Neuronal stem cell (in vitro differentiated cells): ENCODE results near the gene PPM1K.
"Not testable (repeated sequence)": the region's sequence is repeated elsewhere in the genome, so short reads cannot be mapped to it uniquely, and the experiment has no call there.

Experiments used
- DNase-seq: peaks from one replicate; pipeline ENCODE4 v3.0.0-alpha.2; 2013; ENCODE audit warnings: low spot score
- H2AFZ ChIP-seq: one replicate; pipeline ENCODE4 v1.6.1; 2013; ENCODE audit warnings: mild to moderate bottlenecking, low read length, inconsistent platforms
- H2AK5ac ChIP-seq: 2 replicates; pipeline ENCODE4 v1.6.1; 2013; ENCODE audit warnings: low read depth, mild to moderate bottlenecking, inconsistent platforms, low read length, moderate library complexity, mixed read lengths
- H2BK120ac ChIP-seq: 2 replicates; pipeline ENCODE4 v1.6.1; 2013; ENCODE audit warnings: low read depth, mild to moderate bottlenecking, inconsistent platforms, low read length, moderate library complexity, mixed read lengths
- H2BK12ac ChIP-seq: one replicate; pipeline ENCODE4 v1.6.1; 2013; ENCODE audit warnings: low read length, inconsistent platforms
- H2BK15ac ChIP-seq: 2 replicates; pipeline ENCODE4 v1.6.1; 2013; ENCODE audit warnings: mild to moderate bottlenecking, low read length, inconsistent platforms, mixed read lengths
- H2BK5ac ChIP-seq: one replicate; pipeline ENCODE4 v1.6.1; 2013; ENCODE audit warnings: inconsistent platforms, mild to moderate bottlenecking, low read length, moderate library complexity
- H3K14ac ChIP-seq: one replicate; pipeline ENCODE4 v1.6.1; 2013; ENCODE audit warnings: low read length, inconsistent platforms
- H3K18ac ChIP-seq: 2 replicates; pipeline ENCODE4 v1.6.1; 2013; ENCODE audit warnings: low read length, inconsistent platforms
- H3K23ac ChIP-seq: 2 replicates; pipeline ENCODE4 v1.6.1; 2013; ENCODE audit warnings: low read depth, mild to moderate bottlenecking, mixed read lengths, low read length, inconsistent platforms; ENCODE audit not compliant: poor library complexity
- H3K27ac ChIP-seq: replicated peaks from 3 replicates; pipeline ENCODE4 v1.5.1; 2013; ENCODE audit warnings: low read length, inconsistent platforms
- H3K27me3 ChIP-seq, 3 experiments: 2 replicates each; pipeline ENCODE4 v1.6.1; 2013; ENCODE audit warnings: low read length in 3 of 3, mild to moderate bottlenecking in 2 of 3, inconsistent platforms in 1 of 3, low read depth in 1 of 3, mixed read lengths in 1 of 3, moderate library complexity in 1 of 3; ENCODE audit not compliant: control insufficient read depth in 3 of 3, insufficient read depth in 3 of 3
- H3K36me3 ChIP-seq, 2 donors: replicated peaks in 1 of 2; 2 replicates each; pipeline ENCODE4 v1.6.1; 2013; ENCODE audit warnings: low read length in 2 of 2; ENCODE audit not compliant: control insufficient read depth in 2 of 2, insufficient read depth in 2 of 2
- H3K4ac ChIP-seq: 2 replicates; pipeline ENCODE4 v1.6.1; 2013; ENCODE audit warnings: inconsistent platforms, mild to moderate bottlenecking, low read length, moderate library complexity
- H3K4me1 ChIP-seq, 2 donors: 1 replicate in 1 of 2; 2 replicates in 1 of 2; pipeline ENCODE4 v1.6.1; 2013; ENCODE audit warnings: low read length in 2 of 2, low read depth in 1 of 2; ENCODE audit not compliant: control insufficient read depth in 2 of 2, insufficient read depth in 1 of 2
- H3K4me2 ChIP-seq: one replicate; pipeline ENCODE4 v1.6.1; 2013; ENCODE audit warnings: mild to moderate bottlenecking, low read length, inconsistent platforms; ENCODE audit not compliant: insufficient read depth, poor library complexity, severe bottlenecking
- H3K4me3 ChIP-seq, 2 donors: 2 replicates each; pipeline ENCODE4 v1.5.1; 2013; ENCODE audit warnings: low read length in 2 of 2, mild to moderate bottlenecking in 2 of 2, inconsistent platforms in 1 of 2, moderate library complexity in 1 of 2
- H3K79me1 ChIP-seq: one replicate; pipeline ENCODE4 v1.6.1; 2013; ENCODE audit warnings: low read depth, mild to moderate bottlenecking, inconsistent platforms, low read length, moderate library complexity
- H3K9ac ChIP-seq: one replicate; pipeline ENCODE4 v1.6.1; 2013; ENCODE audit warnings: mild to moderate bottlenecking, low read depth, low read length, inconsistent platforms; ENCODE audit not compliant: poor library complexity
- H3K9me3 ChIP-seq, 2 donors: replicated peaks in 1 of 2; 2 replicates each; pipeline versions ENCODE3 to v1.6.1; 2013; ENCODE audit warnings: low read length in 2 of 2, mild to moderate bottlenecking in 2 of 2, inconsistent platforms in 1 of 2, low read depth in 1 of 2, mixed read lengths in 1 of 2, moderate library complexity in 1 of 2; ENCODE audit not compliant: control insufficient read depth in 2 of 2, insufficient read depth in 1 of 2
- H4K8ac ChIP-seq: one replicate; pipeline ENCODE4 v1.6.1; 2013; ENCODE audit warnings: low read depth, mild to moderate bottlenecking, inconsistent platforms, low read length, moderate library complexity
- H4K91ac ChIP-seq: one replicate; pipeline ENCODE4 v1.6.1; 2013; ENCODE audit warnings: low read length, low read depth, mild to moderate bottlenecking, inconsistent platforms; ENCODE audit not compliant: poor library complexity
- WGBS, 2 donors: extraction: QIAGEN DNeasy Blood & Tissue Kit; methylation state at CpG; one replicate each; pipeline ENCODE4 v1.1.7; 2013; ENCODE audit warnings: missing lambda C conversion rate in 2 of 2, mixed read lengths in 1 of 2; ENCODE audit not compliant: insufficient read length in 2 of 2, insufficient replicate concordance in 1 of 2; ENCODE audit errors: extremely low coverage in 2 of 2; 5-methylcytosine and 5-hydroxymethylcytosine counted together

Gene PPM1K

DNA sequence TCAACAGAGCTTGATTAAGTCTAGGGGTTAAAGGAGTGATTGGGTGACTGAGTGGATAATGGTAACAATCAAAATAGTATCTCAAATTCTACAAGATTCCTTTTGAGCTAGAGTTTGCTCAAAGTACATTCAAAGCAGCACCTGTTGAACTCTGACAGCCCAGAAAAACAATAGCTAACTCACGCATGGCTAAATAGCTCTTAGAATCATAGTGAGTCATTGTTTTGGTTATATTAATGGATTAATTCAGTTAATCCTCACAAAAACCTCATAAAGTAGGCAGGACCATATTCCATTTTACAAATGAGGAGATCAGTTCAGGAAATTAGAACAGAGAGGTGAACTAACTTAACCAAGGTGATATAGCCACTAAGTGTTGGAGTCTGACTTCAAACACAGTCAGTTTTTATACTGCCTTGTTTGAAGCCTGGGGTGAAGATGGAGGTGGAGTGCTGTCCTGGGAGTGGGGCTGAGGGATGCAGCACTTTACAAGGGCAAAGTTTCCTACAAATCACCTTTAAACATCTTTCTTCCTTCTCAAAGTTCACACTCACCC is 35.9 kb upstream of the PPM1K start:
- peaks cover 0 to 16% (median 0%) of the 10 kb centered on the region in 3 experiments for H3K27me3 ChIP-seq
- no peak overlapping the region for H2BK12ac ChIP-seq
- no peak for DNase-seq
- no peak overlapping the region for H3K4me3 ChIP-seq
- no peak overlapping the region for H2BK5ac ChIP-seq
- no peak overlapping the region for H4K91ac ChIP-seq
- no peak overlapping the region for H3K27ac ChIP-seq
- no peaks in the 10 kb centered on the region for H3K36me3 ChIP-seq
- no peaks in the 10 kb centered on the region for H3K79me1 ChIP-seq
- no peak overlapping the region for H2AK5ac ChIP-seq
- no peak overlapping the region for H3K4ac ChIP-seq
- H3K4me2 ChIP-seq: no peak overlapping the region
- H2BK15ac ChIP-seq: no peak overlapping the region
- no peak overlapping the region for H3K14ac ChIP-seq
- H3K9ac ChIP-seq: no peak overlapping the region
- WGBS, 2 donors: no CpG with 5 or more reads among the region's 1 CpG
- H3K4me1 ChIP-seq: peaks cover 0 to 5% of the 10 kb centered on the region in 2 donors
- H2AFZ ChIP-seq: no peak overlapping the region
- H3K23ac ChIP-seq: no peak overlapping the region
- H2BK120ac ChIP-seq: no peak overlapping the region
- H3K9me3 ChIP-seq: peaks cover 0 to 2% of the 10 kb centered on the region in 2 donors
- H3K18ac ChIP-seq: no peak overlapping the region
- H4K8ac ChIP-seq: no peak overlapping the region

DNA sequence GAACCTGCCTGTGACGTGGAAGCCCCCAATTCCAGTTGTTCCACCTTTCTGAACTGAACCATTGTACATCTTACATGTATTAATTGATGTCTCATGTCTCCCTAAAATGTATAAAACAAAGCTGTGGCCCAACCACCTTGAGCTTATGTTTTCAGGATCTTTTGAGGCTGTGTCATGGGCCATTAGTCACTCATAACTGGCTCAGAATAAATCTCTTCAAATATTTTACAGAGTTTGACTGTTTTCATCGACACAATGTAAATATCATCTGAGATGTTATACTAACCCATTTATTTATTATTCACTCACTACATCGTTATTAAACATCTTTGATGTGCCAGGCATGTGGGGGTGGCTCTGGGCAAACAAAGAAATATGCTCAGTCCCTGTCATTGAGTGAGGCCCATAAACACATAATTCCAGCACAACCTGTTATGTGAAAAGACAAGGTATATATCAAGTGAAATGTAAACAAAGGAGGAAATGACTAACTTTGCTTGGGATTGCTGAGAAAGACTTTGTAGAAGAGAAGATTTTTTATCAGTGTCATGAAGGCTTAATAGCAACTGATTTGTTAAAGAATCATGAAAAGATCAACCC is 34.5 kb upstream of the PPM1K start:
- no peak overlapping the region for H3K14ac ChIP-seq
- H3K9ac ChIP-seq: no peak overlapping the region
- no peak overlapping the region for H3K4ac ChIP-seq
- H2BK15ac ChIP-seq: no peak overlapping the region
- H2AK5ac ChIP-seq: no peak overlapping the region
- H3K4me3 ChIP-seq: no peak overlapping the region
- no peak overlapping the region for H4K91ac ChIP-seq
- H3K79me1 ChIP-seq: no peaks in the 10 kb centered on the region
- no peak for DNase-seq
- no peak overlapping the region for H2BK5ac ChIP-seq
- no peak overlapping the region for H3K27ac ChIP-seq
- no peak overlapping the region for H2BK120ac ChIP-seq
- peaks cover 0 to 2% of the 10 kb centered on the region in 2 donors for H3K9me3 ChIP-seq
- no peak overlapping the region for H3K23ac ChIP-seq
- H3K4me1 ChIP-seq: peaks cover 0 to 5% of the 10 kb centered on the region in 2 donors
- peaks cover 0 to 16% (median 0%) of the 10 kb centered on the region in 3 experiments for H3K27me3 ChIP-seq
- no peak overlapping the region for H2BK12ac ChIP-seq
- no CpG with 5 or more reads among the region's 3 CpGs for WGBS, 2 donors
- no peak overlapping the region for H4K8ac ChIP-seq
- H3K18ac ChIP-seq: no peak overlapping the region
- H2AFZ ChIP-seq: no peak overlapping the region
- H3K36me3 ChIP-seq: no peaks in the 10 kb centered on the region
- no peak overlapping the region for H3K4me2 ChIP-seq

DNA sequence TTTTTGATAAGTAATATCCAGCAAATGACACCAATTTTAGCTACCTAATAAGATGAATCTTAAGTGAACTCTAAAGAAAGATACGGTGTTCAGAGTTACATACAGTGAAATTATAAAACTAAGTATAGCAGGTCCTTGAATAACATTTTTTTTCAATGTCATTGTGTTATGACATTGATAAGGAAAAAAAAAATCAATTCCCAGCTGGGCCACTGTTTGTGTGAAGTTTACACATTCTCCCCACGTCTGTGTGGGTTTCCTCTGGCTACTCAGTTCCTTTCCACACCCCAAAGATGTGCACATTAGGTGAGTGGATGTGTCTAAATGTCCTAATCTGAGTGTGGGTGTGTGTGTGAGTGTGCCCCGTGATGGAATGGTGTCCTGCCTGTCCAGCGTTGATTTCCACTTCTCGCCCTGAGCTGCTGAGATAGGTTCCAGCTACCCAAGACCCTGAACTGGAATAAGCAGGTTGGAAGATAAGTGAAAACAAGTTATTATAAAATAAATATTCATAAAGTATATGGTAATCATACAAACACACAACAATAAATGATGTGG is 31.2 kb upstream of the PPM1K start:
- Histone ChIP-seq H3K4me1 (peaks cover 0 to 3% of the 10 kb centered on the region in 2 donors), H2BK15ac (no peak overlapping the region), H4K91ac (no peak overlapping the region), H2BK5ac (no peak overlapping the region), H4K8ac (no peak overlapping the region), H2AFZ (no peak overlapping the region), H3K79me1 (no peaks in the 10 kb centered on the region), H2AK5ac (no peak overlapping the region), H3K9ac (no peak overlapping the region), H3K27ac (no peak overlapping the region), H3K27me3 (peaks cover 0 to 15% (median 0%) of the 10 kb centered on the region in 3 experiments), H3K4me3 (peak overlapping the region in 1 of 2 donors; percentile 65), H3K4me2 (no peak overlapping the region), H3K36me3 (no peaks in the 10 kb centered on the region), H3K23ac (no peak overlapping the region), H3K4ac (no peak overlapping the region), H2BK120ac (no peak overlapping the region), H3K18ac (no peak overlapping the region), H2BK12ac (no peak overlapping the region), H3K14ac (no peak overlapping the region), H3K9me3 (peaks cover 0 to 2% of the 10 kb centered on the region in 2 donors)
- WGBS, 2 donors: no CpG with 5 or more reads among the region's 5 CpGs
- DNase-seq: no peak

DNA sequence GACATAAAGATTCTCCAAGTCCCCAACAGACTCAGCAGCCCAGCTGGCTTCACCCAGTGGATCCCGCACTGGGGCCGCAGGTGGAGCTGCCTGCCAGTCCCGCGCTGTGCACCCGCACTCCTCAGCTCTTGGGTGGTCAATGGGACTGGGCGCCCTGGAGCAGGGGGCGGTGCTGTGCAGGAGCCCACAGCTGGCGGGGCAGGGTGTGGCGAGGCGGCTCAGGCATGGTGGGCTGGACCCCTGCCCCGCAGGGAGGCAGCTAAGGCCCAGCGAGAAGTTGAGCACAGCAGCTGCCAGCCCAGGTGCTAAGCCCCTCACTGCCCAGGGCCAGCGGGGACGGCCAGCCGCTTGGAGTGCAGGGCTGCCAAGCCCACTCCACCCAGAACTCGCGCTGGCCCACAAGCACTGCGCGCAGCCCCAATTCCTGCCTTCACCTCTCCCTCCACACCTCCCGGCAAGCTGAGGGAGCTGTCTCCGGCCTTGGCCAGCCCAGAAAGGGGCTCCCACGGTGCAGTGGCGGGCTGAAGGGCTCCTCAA is 28.8 kb upstream of the PPM1K start:
- not testable (repeated sequence) for H2BK12ac ChIP-seq, H2BK5ac ChIP-seq, H4K8ac ChIP-seq, H3K27ac ChIP-seq, H3K36me3 ChIP-seq, H2BK15ac ChIP-seq, H3K9me3 ChIP-seq, H2AK5ac ChIP-seq, H3K23ac ChIP-seq, H3K4me2 ChIP-seq, H3K4ac ChIP-seq, H3K9ac ChIP-seq, H3K27me3 ChIP-seq, H3K4me1 ChIP-seq, DNase-seq, H2AFZ ChIP-seq, H3K18ac ChIP-seq, H4K91ac ChIP-seq, H3K79me1 ChIP-seq, H2BK120ac ChIP-seq, H3K4me3 ChIP-seq
- H3K14ac ChIP-seq: peak overlapping the region; percentile 38
- no CpG with 5 or more reads among the region's 23 CpGs for WGBS, 2 donors
